ENCODE data around the gene CNTNAP5. TPM values are rescaled to one million over a fixed set of nuclear protein-coding genes. Genes with fewer than 3 reads are reported as not detected.

Gene CNTNAP5
- total and polyA plus RNA-seq, 2 of the 13 experiments (the other 11 are each of a cell fraction or from before 2014, with no cell fraction given), result not detected

DNA sequence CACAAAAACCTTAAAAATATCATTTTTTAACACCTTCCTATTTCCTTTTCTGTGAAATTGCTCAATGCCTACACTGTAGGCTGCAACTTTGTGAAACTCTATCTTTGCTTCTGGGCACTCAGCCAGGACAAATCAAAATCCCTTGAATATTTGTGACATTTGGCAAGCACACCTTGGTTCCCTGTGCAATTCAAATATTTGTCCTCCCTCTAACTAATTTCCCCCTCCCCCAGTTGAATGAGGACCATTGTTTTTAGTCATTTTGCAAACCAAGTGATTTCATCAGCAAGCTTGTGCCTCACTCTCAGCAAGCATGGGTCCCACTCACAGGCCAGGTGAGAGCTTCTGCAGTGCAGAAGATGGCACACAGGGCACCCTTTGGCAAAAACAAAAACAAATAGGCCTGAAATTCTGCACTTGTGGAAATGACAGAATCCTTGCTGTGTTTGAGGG lies 541.5 kb downstream of the CNTNAP5 start (continued):
- TF ChIP-seq RXRA (CRISPR knock-in tag; IDR thresholded peaks at IDR 0.05) (no peak; the same call in 1 of the 2 replicates), NFIB (CRISPR knock-in tag; IDR thresholded peaks at IDR 0.05; ENCODE audit: borderline replicate concordance) (no peak), HNF4G (IDR thresholded peaks at IDR 0.05; ENCODE audit: borderline replicate concordance, low read depth, low read length) (no peak; the same call in 1 of the 2 replicates), HNF4G (CRISPR knock-in tag; IDR thresholded peaks at IDR 0.05; ENCODE audit: borderline replicate concordance, low read depth) (peak; percentile 58; the same call in 1 of the 2 replicates), ATRX (CRISPR knock-in tag; IDR thresholded peaks at IDR 0.05; ENCODE audit: borderline replicate concordance) (no peak), TERF1 (CRISPR knock-in tag; IDR thresholded peaks at IDR 0.05) (no peak), ATF4 (CRISPR knock-in tag; IDR thresholded peaks at IDR 0.05) (peak in 1 of 2 experiments; percentile 99; a peak in 2 of 4 replicates), ZNF329 (CRISPR knock-in tag; IDR thresholded peaks at IDR 0.05; ENCODE audit: low read depth) (no peak), ZNF335 (CRISPR knock-in tag; IDR thresholded peaks at IDR 0.05) (no peak), NR2F6 (IDR thresholded peaks at IDR 0.05) (peak; percentile 64), NR2F6 (CRISPR knock-in tag; IDR thresholded peaks at IDR 0.05) (peak; percentile 47), ZC3H13 (CRISPR knock-in tag; IDR thresholded peaks at IDR 0.05) (no peak), ZXDC (CRISPR knock-in tag; IDR thresholded peaks at IDR 0.05) (no peak), ETV6 (CRISPR knock-in tag; conservative IDR thresholded peaks at IDR 0.05) (peak; percentile 47), PHF20 (CRISPR knock-in tag; IDR thresholded peaks at IDR 0.05) (no peak), REXO4 (CRISPR knock-in tag; IDR thresholded peaks at IDR 0.05; ENCODE audit: borderline replicate concordance) (no peak), MLLT10 (CRISPR knock-in tag; IDR thresholded peaks at IDR 0.05) (no peak), ZNF430 (CRISPR knock-in tag; IDR thresholded peaks at IDR 0.05) (peak; percentile 83), E2F5 (CRISPR knock-in tag; conservative IDR thresholded peaks at IDR 0.05) (no peak), ZNF333 (CRISPR knock-in tag; IDR thresholded peaks at IDR 0.05; ENCODE audit: borderline replicate concordance) (no peak), ZNF30 (CRISPR knock-in tag; IDR thresholded peaks at IDR 0.05) (no peak), SMARCC2 (IDR thresholded peaks at IDR 0.05) (no peak)
- TF ChIP-seq, protein P1, sequence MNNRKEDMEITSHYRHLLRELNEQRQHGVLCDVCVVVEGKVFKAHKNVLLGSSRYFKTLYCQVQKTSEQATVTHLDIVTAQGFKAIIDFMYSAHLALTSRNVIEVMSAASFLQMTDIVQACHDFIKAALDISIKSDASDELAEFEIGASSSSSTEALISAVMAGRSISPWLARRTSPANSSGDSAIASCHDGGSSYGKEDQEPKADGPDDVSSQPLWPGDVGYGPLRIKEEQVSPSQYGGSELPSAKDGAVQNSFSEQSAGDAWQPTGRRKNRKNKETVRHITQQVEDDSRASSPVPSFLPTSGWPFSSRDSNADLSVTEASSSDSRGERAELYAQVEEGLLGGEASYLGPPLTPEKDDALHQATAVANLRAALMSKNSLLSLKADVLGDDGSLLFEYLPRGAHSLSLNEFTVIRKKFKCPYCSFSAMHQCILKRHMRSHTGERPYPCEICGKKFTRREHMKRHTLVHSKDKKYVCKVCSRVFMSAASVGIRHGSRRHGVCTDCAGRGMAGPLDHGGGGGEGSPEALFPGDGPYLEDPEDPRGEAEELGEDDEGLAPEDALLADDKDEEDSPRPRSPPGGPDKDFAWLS (CRISPR knock-in tag; IDR thresholded peaks at IDR 0.05; ENCODE audit: borderline replicate concordance), result no peak
